ENCODE results near the gene LYPD6B.

The LYPD6B gene

DNA sequence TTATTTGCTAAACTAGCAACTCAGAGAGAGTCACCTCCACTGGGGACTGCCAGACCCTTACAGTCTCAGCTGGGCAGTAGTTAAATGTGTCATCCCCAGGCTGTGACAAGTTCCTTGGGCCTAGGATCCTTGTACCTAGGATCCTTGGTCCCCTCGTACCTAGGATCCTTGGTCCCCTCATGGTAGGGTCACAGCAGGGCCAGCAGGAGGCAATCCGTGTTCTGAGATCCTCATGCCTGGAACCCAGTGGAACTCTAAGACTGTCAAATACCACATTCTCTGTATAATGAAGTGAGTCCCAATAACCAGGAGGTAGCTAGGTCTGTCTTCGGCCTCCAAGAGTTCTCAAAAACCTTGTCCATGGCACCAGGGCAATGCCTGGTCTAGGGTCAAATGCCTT is 60.8 kb downstream of the LYPD6B start:
- DNase-seq (ENCODE audit: extremely low read depth, low read depth) = no peak
- TF ChIP-seq, protein P1, sequence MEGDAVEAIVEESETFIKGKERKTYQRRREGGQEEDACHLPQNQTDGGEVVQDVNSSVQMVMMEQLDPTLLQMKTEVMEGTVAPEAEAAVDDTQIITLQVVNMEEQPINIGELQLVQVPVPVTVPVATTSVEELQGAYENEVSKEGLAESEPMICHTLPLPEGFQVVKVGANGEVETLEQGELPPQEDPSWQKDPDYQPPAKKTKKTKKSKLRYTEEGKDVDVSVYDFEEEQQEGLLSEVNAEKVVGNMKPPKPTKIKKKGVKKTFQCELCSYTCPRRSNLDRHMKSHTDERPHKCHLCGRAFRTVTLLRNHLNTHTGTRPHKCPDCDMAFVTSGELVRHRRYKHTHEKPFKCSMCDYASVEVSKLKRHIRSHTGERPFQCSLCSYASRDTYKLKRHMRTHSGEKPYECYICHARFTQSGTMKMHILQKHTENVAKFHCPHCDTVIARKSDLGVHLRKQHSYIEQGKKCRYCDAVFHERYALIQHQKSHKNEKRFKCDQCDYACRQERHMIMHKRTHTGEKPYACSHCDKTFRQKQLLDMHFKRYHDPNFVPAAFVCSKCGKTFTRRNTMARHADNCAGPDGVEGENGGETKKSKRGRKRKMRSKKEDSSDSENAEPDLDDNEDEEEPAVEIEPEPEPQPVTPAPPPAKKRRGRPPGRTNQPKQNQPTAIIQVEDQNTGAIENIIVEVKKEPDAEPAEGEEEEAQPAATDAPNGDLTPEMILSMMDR (IDR thresholded peaks at IDR 0.05; ENCODE audit: low read depth, low read length) = no peak

DNA sequence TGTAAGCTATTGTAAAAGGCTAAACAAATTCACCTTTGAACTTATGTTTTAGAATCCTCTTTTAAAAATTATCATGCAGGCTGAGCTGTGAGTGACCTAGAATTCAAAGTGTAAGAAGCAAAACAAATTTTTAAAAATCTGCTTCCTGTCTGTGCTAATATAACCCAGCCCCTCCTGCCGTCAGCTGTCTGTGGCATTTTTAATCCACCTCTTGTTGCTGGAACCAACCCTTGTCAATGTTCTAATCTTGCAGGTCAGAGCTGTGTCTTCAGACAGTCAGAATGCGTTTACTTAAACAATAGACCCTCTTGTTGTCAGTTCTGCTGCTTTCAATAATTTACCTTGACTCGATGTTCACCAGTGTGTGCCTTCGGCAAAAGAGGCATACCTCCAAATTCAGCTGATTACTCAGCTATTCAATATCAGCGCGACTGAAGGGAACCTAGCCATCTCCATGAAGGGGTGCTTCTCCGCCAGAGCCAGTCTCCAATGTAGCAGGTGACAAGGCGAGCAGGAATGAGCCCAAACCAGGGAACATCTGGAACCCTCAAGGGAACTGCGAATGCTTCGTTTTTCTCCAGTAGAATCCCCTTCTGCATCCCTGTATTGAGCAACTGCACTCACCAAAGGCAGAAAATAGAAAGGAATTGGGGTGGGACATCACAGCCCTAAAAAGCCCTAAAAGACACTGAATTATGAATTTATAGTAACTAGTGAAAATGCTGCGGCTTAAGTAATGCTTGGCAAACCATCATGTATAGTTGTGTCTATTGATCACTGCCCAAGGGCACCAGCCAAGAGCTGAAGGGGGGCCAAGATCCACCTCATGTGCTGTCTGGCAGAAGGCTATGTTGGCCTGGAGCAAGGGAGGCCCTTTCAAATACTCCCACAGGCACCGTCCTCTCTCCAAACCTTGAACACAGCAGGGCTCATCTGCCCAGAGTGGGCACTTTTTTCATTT is 62.5 kb downstream of the LYPD6B start:
- TF ChIP-seq, protein P1 (IDR thresholded peaks at IDR 0.05; ENCODE audit: low read depth, low read length) = no peak

DNA sequence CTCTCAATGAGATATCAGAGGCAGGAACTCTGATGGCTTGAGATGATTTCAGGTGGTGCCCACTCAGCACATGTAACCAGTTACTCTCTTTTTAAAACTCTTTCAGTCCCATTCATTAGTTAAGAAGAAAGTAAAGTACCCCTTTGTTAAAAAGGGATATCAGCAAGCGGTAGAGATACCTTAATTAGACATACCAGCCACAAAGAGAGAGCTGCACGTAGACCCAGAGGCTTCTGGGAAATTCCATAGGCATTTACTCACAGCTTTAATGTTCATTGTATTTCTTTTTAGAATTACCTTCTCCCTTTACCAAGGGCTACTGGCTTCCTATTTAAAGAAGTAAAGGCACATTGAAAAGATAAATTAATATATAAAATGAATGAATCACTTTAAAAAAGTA is 63.3 kb downstream of the LYPD6B start:
- DNase-seq (ENCODE audit: extremely low read depth, low read depth) = no peak
- TF ChIP-seq, protein P1 (IDR thresholded peaks at IDR 0.05; ENCODE audit: low read depth, low read length) = no peak

More for the DNA sequence above, 62.5 kb downstream of the LYPD6B start:
- no peak for DNase-seq (ENCODE audit: extremely low read depth, low read depth)

DNA sequence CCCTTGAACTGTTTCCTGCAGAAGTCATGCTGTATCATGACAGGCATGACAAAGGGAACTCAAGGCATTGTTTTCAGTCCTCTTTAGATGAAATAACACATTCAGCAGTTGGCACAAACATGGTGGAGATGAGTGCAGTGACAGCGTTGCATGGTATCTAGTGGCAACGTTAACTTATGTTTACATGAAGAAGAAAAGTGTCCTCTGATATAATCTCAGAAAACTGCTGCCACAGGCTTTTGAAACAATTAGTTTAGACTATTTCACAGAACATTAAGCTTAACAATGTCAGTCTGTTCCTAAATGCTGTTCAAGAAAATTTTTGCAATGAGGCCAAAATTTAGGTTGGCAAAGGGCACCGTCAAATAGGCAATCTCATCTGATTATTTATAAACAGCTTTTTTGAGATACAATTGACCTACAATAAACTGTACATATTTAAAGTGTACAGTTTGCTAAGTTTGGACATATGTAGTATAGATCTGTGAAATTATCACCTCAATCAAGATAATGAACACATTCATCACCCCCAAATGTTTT is 64.7 kb downstream of the LYPD6B start:
- no peak for DNase-seq (ENCODE audit: extremely low read depth, low read depth)
- TF ChIP-seq, protein P1 (IDR thresholded peaks at IDR 0.05; ENCODE audit: low read depth, low read length) = no peak

DNA sequence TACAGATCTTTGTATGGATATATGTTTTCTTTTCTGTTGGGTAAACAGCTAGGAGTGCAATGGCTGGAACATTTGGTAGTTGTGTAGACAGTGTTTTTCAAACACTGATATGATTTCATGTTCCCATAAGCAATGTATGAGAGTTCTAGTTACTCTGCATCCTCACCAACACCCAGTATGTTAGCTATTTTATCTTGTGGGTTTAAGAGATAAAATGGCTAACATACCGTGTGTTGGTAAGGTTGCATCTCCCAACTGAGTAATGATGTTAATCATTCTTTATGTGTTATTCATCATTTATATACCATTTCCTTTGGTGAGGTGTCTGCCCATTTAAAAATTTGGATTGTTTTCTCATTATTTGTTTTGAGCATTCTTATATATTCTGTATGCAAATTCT is 65.7 kb downstream of the LYPD6B start:
- DNase-seq (ENCODE audit: extremely low read depth, low read depth) = no peak
- TF ChIP-seq, protein P1 (IDR thresholded peaks at IDR 0.05; ENCODE audit: low read depth, low read length) = no peak

DNA sequence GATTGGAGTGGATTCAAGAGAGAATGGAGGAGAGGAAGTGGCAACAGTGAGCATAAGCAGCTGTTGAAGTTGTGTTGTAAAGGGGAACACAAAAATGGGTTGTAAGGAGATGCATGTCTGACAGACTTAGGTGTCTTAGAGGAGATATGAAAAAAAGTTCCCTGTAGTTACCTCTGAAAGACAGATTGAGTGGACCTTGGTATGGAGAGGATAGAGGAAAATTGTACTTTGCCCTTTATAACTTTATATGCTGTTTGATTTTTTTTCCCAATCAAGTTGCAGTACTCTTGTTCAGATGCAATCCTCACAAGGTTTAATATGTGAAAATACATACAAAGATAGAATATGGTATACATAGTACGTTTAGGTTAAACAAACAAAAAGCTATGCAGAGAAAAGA is 73.6 kb downstream of the LYPD6B start:
- TF ChIP-seq, protein P1 (IDR thresholded peaks at IDR 0.05; ENCODE audit: low read depth, low read length) = no peak
- no peak for DNase-seq (ENCODE audit: extremely low read depth, low read depth)

DNA sequence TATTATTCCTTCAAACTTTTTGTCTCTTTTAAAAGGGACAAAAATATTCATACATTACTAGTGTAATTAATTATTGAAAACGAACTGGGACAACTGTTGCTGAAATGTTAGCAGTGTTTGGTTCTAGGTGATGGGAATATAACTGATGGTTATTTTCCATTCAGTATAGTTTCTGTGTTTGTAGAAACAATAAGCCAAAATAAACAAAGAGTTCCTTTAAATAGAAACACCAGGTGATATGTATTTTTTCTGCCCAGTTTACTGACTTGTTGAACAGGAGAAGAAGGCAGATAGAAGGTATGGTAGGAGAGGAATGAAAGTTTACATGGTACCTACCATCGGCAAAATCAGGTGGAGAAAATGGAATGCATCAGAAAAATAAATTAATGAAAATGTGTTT is 74.2 kb downstream of the LYPD6B start:
- TF ChIP-seq, protein P1 (IDR thresholded peaks at IDR 0.05; ENCODE audit: low read depth, low read length) = no peak
- no peak for DNase-seq (ENCODE audit: extremely low read depth, low read depth)

All from AG09319 (cell line).